SK-N-SH treated with all-trans-retinoic acid at 6 μM for 48 hours (cell line): ENCODE data around the gene PCDH9.

Experiments
- ATAC-seq: fragments of 200-7000 bp; cut with Tn5 transposase; 3 replicates; pipeline ENCODE4 v1.9.1; 2020; ENCODE audit warnings: mild to moderate bottlenecking, moderate library complexity
- ARNTL ChIP-seq: fragments of 450-650 bp; formaldehyde crosslinking; IDR thresholded peaks from 2 replicates; pipeline ENCODE4 v1.5.0; 2020; ENCODE audit warnings: low read depth, mild to moderate bottlenecking, moderate library complexity, borderline replicate concordance
- BACH2 ChIP-seq: fragments of 250-450 bp; sonication (Bioruptor Pico); IDR thresholded peaks from 2 replicates; pipeline ENCODE4 v1.9.0; 2021; ENCODE audit warnings: mild to moderate bottlenecking, borderline replicate concordance
- CSDC2 ChIP-seq: fragments of 250-450 bp; sonication (Bioruptor Pico); IDR thresholded peaks from 2 replicates; pipeline ENCODE4 v1.5.0; 2020; ENCODE audit warnings: mild to moderate bottlenecking, moderate library complexity
- CSRNP3 ChIP-seq: fragments of 250-450 bp; sonication (Bioruptor Pico); IDR thresholded peaks from 2 replicates; pipeline ENCODE4 v1.5.1; 2021; ENCODE audit warnings: mild to moderate bottlenecking, moderate library complexity
- ESRRG ChIP-seq: fragments of 250-450 bp; sonication (Bioruptor Pico); IDR thresholded peaks from 2 replicates; pipeline ENCODE4 v1.6.1; 2021; ENCODE audit warnings: mild to moderate bottlenecking
- GLIS3 ChIP-seq: fragments of 250-450 bp; sonication (Bioruptor Pico); IDR thresholded peaks from 2 replicates; pipeline ENCODE4 v1.5.0; 2020; ENCODE audit warnings: mild to moderate bottlenecking, moderate library complexity
- ISL1 ChIP-seq: fragments of 250-450 bp; sonication (Bioruptor Pico); IDR thresholded peaks from 2 replicates; pipeline ENCODE4 v2.1.2; 2022; ENCODE audit warnings: mild to moderate bottlenecking, moderate library complexity
- OSR1 ChIP-seq: fragments of 250-450 bp; sonication (Bioruptor Pico); IDR thresholded peaks from 2 replicates; pipeline ENCODE4 v1.8.0; 2022; ENCODE audit warnings: moderate library complexity, mild to moderate bottlenecking, inconsistent platforms
- PATZ1 ChIP-seq: fragments of 250-450 bp; sonication (Bioruptor Pico); IDR thresholded peaks from 2 replicates; pipeline ENCODE4 v1.8.0; 2020; ENCODE audit warnings: mild to moderate bottlenecking, moderate library complexity, borderline replicate concordance
- POU6F1 ChIP-seq: fragments of 250-450 bp; sonication (Bioruptor Pico); IDR thresholded peaks from 2 replicates; pipeline ENCODE4 v1.8.0; 2021; ENCODE audit warnings: low read depth, mild to moderate bottlenecking, moderate library complexity, borderline replicate concordance
- PPARA ChIP-seq: fragments of 250-450 bp; sonication (Bioruptor Pico); IDR thresholded peaks from 2 replicates; pipeline ENCODE4 v1.5.0; 2020; ENCODE audit warnings: mild to moderate bottlenecking, borderline replicate concordance
- RARB ChIP-seq: fragments of 250-450 bp; sonication (Bioruptor Pico); IDR thresholded peaks from 2 replicates; pipeline ENCODE4 v1.8.0; 2021; ENCODE audit warnings: mild to moderate bottlenecking, moderate library complexity
- SNAI2 ChIP-seq: fragments of 250-450 bp; sonication (Bioruptor Pico); IDR thresholded peaks from 2 replicates; pipeline ENCODE4 v1.5.0; 2020; ENCODE audit warnings: mild to moderate bottlenecking, moderate library complexity
- TCF4 ChIP-seq: fragments of 250-450 bp; sonication (Bioruptor Pico); IDR thresholded peaks from 2 replicates; pipeline ENCODE4 v1.8.0; 2021; ENCODE audit warnings: mild to moderate bottlenecking, moderate library complexity, borderline replicate concordance
- TOX ChIP-seq: fragments of 250-450 bp; sonication (Bioruptor Pico); IDR thresholded peaks from 2 replicates; pipeline ENCODE4 v1.8.0; 2021; ENCODE audit warnings: mild to moderate bottlenecking, moderate library complexity, borderline replicate concordance
- TSHZ2 ChIP-seq: fragments of 250-450 bp; sonication (Bioruptor Pico); IDR thresholded peaks from 2 replicates; pipeline ENCODE4 v1.5.0; 2020; ENCODE audit warnings: mild to moderate bottlenecking, moderate library complexity
- ZC3H10 ChIP-seq: fragments of 250-450 bp; sonication (Bioruptor Pico); IDR thresholded peaks from 2 replicates; pipeline ENCODE4 v1.5.1; 2021; ENCODE audit warnings: mild to moderate bottlenecking, moderate library complexity
- ZFP3 ChIP-seq: fragments of 250-450 bp; sonication (Bioruptor Pico); IDR thresholded peaks from 2 replicates; pipeline ENCODE4 v1.5.0; 2020; ENCODE audit warnings: mild to moderate bottlenecking, moderate library complexity
- ZFP30 ChIP-seq: fragments of 450-650 bp; formaldehyde crosslinking; IDR thresholded peaks from 2 replicates; pipeline ENCODE4 v1.5.0; 2022; ENCODE audit warnings: mild to moderate bottlenecking, moderate library complexity
- ZNF565 ChIP-seq: fragments of 450-650 bp; formaldehyde crosslinking; conservative IDR thresholded peaks from 2 replicates; pipeline ENCODE4 v1.5.0; 2020; ENCODE audit warnings: low read depth, mild to moderate bottlenecking, moderate library complexity
- ZNF70 ChIP-seq: fragments of 450-650 bp; formaldehyde crosslinking; IDR thresholded peaks from 2 replicates; pipeline ENCODE4 v1.5.0; 2020; ENCODE audit warnings: mild to moderate bottlenecking, moderate library complexity
- ZNF8 ChIP-seq: fragments of 450-650 bp; formaldehyde crosslinking; IDR thresholded peaks from 2 replicates; pipeline ENCODE4 v1.5.0; 2020; ENCODE audit warnings: mild to moderate bottlenecking, moderate library complexity

The PCDH9 gene

GRCh38 chr13:66443926-66444325 is 786.2 kb downstream of the PCDH9 start:
- ATAC-seq, result no peak
- TF ChIP-seq ZC3H10 (no peak), TSHZ2 (CRISPR knock-in tag) (no peak), TOX (CRISPR knock-in tag) (no peak), PPARA (no peak), CSRNP3 (no peak), SNAI2 (CRISPR knock-in tag) (no peak), ZNF70 (CRISPR knock-in tag) (no peak), TCF4 (CRISPR knock-in tag) (no peak), OSR1 (CRISPR knock-in tag) (no peak), ESRRG (CRISPR knock-in tag) (no peak), ARNTL (CRISPR knock-in tag) (no peak), ZNF8 (CRISPR knock-in tag) (no peak), RARB (no peak), BACH2 (CRISPR knock-in tag) (no peak), ISL1 (CRISPR knock-in tag) (no peak), PATZ1 (CRISPR knock-in tag) (no peak), ZFP3 (CRISPR knock-in tag) (no peak), ZNF565 (no peak), CSDC2 (CRISPR knock-in tag) (no peak)
- TF ChIP-seq, all 23 proteins: peak for 0

GRCh38 chr13:66440938-66441337 is 789.2 kb downstream of the PCDH9 start:
- no peak for TF ChIP-seq ESRRG (CRISPR knock-in tag)
- TF ChIP-seq, all 23 proteins: peak for 0

GRCh38 chr13:66430728-66431127 is 799.4 kb downstream of the PCDH9 start:
- no peak for TF ChIP-seq ZNF565
- no peak for TF ChIP-seq ZNF70 (CRISPR knock-in tag)
- TF ChIP-seq BACH2 (CRISPR knock-in tag), result no peak
- TF ChIP-seq PPARA, result no peak
- no peak for TF ChIP-seq CSDC2 (CRISPR knock-in tag)
- no peak for TF ChIP-seq GLIS3 (CRISPR knock-in tag)
- TF ChIP-seq TSHZ2 (CRISPR knock-in tag), result no peak
- TF ChIP-seq POU6F1 (CRISPR knock-in tag), result no peak
- no peak for TF ChIP-seq SNAI2 (CRISPR knock-in tag)
- TF ChIP-seq ZFP30 (CRISPR knock-in tag), result no peak
- no peak for TF ChIP-seq TCF4 (CRISPR knock-in tag)
- ATAC-seq, result no peak

More at GRCh38 chr13:66440938-66441337, 789.2 kb downstream of the PCDH9 start:
- no peak for ATAC-seq
